HepG2 (cell line): ENCODE data around the gene ADGRG6. TPM values are rescaled to one million over a fixed set of nuclear protein-coding genes. Genes with fewer than 3 reads are reported as not detected.

Experiments
- FOXA3 ChIP-seq: IDR thresholded peaks from 2 replicates; pipeline ENCODE4 v1.6.1; 2016; ENCODE audit warnings: missing genetic modification reagents, missing compliant biosample characterization
- FOXP1 ChIP-seq, 2 experiments: fragments of 450-650 bp in 1 of 2; IDR thresholded peaks; 2 replicates each; pipeline ENCODE4 v1.6.1; 2017 to 2018; ENCODE audit warnings: antibody characterized with exemption in 1 of 2
- IKZF1 ChIP-seq: fragments of 450-650 bp; IDR thresholded peaks from 2 replicates; pipeline ENCODE4 v1.7.1; 2016
- NFIC ChIP-seq: IDR thresholded peaks from 2 replicates; pipeline ENCODE4 v1.6.1; 2012; ENCODE audit warnings: mild to moderate bottlenecking, low read length, inconsistent platforms
- NRL ChIP-seq: sonication (generic); formaldehyde crosslinking; IDR thresholded peaks from 2 replicates; pipeline ENCODE4 v1.5.0; 2020; ENCODE audit warnings: missing genetic modification reagents, mild to moderate bottlenecking, moderate library complexity, borderline replicate concordance
- RELA ChIP-seq: sonication (generic); formaldehyde crosslinking; IDR thresholded peaks from 2 replicates; pipeline ENCODE4 v1.4.0; 2020; ENCODE audit warnings: missing genetic modification reagents
- RXRB ChIP-seq: IDR thresholded peaks from 2 replicates; pipeline ENCODE4 v1.6.1; 2016; ENCODE audit warnings: borderline replicate concordance, missing genetic modification reagents, missing compliant biosample characterization
- SAFB2 ChIP-seq: sonication (generic); formaldehyde crosslinking; IDR thresholded peaks from 2 replicates; pipeline ENCODE4 v1.5.1; 2020; ENCODE audit warnings: missing genetic modification reagents, low read depth, mild to moderate bottlenecking, borderline replicate concordance
- TOPORS ChIP-seq: sonication (generic); formaldehyde crosslinking; IDR thresholded peaks from 2 replicates; pipeline ENCODE4 v1.8.0; 2023; ENCODE audit warnings: mild to moderate bottlenecking, missing genetic modification reagents
- ZNF224 ChIP-seq: sonication (generic); formaldehyde crosslinking; IDR thresholded peaks from 2 replicates; pipeline ENCODE4 v1.5.0; 2020; ENCODE audit warnings: mild to moderate bottlenecking, missing genetic modification reagents
- ZNF383 ChIP-seq: sonication (generic); formaldehyde crosslinking; IDR thresholded peaks from 2 replicates; pipeline ENCODE4 v1.4.0; 2020; ENCODE audit warnings: missing genetic modification reagents, mild to moderate bottlenecking, borderline replicate concordance
- ZNF672 ChIP-seq: sonication (generic); formaldehyde crosslinking; IDR thresholded peaks from 2 replicates; pipeline ENCODE4 v1.8.1; 2022; ENCODE audit warnings: missing genetic modification reagents
- polyA plus RNA-seq, 8 experiments: library from polyadenylated mRNA; depleted of rRNA in 3 of 8; stranded (reverse) in 7 of 8; unstranded in 1 of 8; fragments of >200 nt; fragmentation: Illumina TruSeq in 4 of 8; extraction: Trizol in 4 of 8; gene quantifications; 2 replicates each; pipeline versions ENCODE4 v1.2.1 to v1.2.3, GENCODE V29; 2011 to 2016; ENCODE audit warnings: low read depth in 4 of 8, missing spikeins in 1 of 8, mixed read lengths in 1 of 8; ENCODE audit not compliant: insufficient read depth in 1 of 8
- total RNA-seq, 5 experiments: library from RNA; depleted of rRNA; stranded (reverse); fragments of >200 nt; fragmentation: Illumina TruSeq; extraction: Trizol; gene quantifications; 2 replicates each; pipeline ENCODE4 v1.2.3, GENCODE V29; 2016; ENCODE audit warnings: low read depth in 1 of 5
- TF ChIP-seq, protein P1 (sequence below): sonication (generic); formaldehyde crosslinking; IDR thresholded peaks from 2 replicates; pipeline ENCODE4 v1.9.0; 2021; ENCODE audit warnings: missing genetic modification reagents, mild to moderate bottlenecking, borderline replicate concordance
- TF ChIP-seq, protein P2 (sequence below): sonication (generic); formaldehyde crosslinking; IDR thresholded peaks from 2 replicates; pipeline ENCODE4 v1.8.0; 2022; ENCODE audit warnings: mild to moderate bottlenecking, missing genetic modification reagents, moderate library complexity
- TF ChIP-seq, protein P3 (sequence below): sonication (generic); formaldehyde crosslinking; IDR thresholded peaks from 2 replicates; pipeline ENCODE4 v1.5.1; 2020; ENCODE audit warnings: mild to moderate bottlenecking, missing genetic modification reagents, moderate library complexity
- TF ChIP-seq, protein P4 (sequence below): sonication (generic); formaldehyde crosslinking; conservative IDR thresholded peaks from 2 replicates; pipeline ENCODE4 v1.4.0; 2020; ENCODE audit warnings: missing genetic modification reagents
- TF ChIP-seq, protein P5 (sequence below): sonication (generic); formaldehyde crosslinking; IDR thresholded peaks from 2 replicates; pipeline ENCODE4 v1.9.0; 2022; ENCODE audit warnings: missing genetic modification reagents, mild to moderate bottlenecking, borderline replicate concordance
- TF ChIP-seq, protein P6 (sequence below): sonication (generic); formaldehyde crosslinking; IDR thresholded peaks from 2 replicates; pipeline ENCODE4 v1.4.0; 2020; ENCODE audit warnings: mild to moderate bottlenecking, missing genetic modification reagents

The ADGRG6 gene
- total and polyA plus RNA-seq, 2 of the 13 experiments (the other 11 are each of a cell fraction or from before 2014, with no cell fraction given), result 129 to 249 TPM

DNA sequence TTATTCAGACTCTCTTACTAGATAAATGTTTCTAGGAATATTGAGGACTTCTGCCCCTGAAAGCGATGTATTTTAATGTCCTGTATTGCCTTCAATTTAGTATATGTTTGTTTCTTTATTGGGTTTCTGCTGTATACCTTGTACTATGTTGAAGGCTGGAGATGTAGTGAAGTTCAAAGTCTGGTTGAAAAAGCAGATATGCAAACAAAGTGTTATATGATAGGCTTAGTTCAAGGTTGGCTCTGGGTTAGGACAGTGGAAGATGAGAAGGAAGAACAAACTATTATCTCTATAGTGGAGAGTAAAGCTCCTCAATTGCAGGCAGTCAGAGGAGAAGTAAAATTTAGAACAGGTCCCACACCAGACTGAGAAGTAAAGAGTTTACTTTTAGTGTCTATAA lies 36.3 kb upstream of the ADGRG6 start (continued):
- TF ChIP-seq, protein P1, sequence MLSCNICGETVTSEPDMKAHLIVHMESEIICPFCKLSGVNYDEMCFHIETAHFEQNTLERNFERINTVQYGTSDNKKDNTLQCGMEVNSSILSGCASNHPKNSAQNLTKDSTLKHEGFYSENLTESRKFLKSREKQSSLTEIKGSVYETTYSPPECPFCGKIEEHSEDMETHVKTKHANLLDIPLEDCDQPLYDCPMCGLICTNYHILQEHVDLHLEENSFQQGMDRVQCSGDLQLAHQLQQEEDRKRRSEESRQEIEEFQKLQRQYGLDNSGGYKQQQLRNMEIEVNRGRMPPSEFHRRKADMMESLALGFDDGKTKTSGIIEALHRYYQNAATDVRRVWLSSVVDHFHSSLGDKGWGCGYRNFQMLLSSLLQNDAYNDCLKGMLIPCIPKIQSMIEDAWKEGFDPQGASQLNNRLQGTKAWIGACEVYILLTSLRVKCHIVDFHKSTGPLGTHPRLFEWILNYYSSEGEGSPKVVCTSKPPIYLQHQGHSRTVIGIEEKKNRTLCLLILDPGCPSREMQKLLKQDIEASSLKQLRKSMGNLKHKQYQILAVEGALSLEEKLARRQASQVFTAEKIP (CRISPR knock-in tag), result no peak
- no peak for TF ChIP-seq FOXP1 (IDR thresholded peaks at IDR 0.05)
- peak; percentile 84 for TF ChIP-seq FOXP1 (CRISPR knock-in tag; IDR thresholded peaks at IDR 0.05)
- no peak for TF ChIP-seq ZNF672
- TF ChIP-seq, protein P2, sequence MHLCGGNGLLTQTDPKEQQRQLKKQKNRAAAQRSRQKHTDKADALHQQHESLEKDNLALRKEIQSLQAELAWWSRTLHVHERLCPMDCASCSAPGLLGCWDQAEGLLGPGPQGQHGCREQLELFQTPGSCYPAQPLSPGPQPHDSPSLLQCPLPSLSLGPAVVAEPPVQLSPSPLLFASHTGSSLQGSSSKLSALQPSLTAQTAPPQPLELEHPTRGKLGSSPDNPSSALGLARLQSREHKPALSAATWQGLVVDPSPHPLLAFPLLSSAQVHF, result no peak
- no peak for TF ChIP-seq IKZF1
- TF ChIP-seq RXRB, result peak; percentile 95
- TF ChIP-seq SAFB2 (CRISPR knock-in tag), result no peak
- peak; percentile 78; the same call in 1 of the 2 replicates for TF ChIP-seq NFIC
- TF ChIP-seq FOXA3 (CRISPR knock-in tag), result peak; percentile 96
- TF ChIP-seq, protein P3, sequence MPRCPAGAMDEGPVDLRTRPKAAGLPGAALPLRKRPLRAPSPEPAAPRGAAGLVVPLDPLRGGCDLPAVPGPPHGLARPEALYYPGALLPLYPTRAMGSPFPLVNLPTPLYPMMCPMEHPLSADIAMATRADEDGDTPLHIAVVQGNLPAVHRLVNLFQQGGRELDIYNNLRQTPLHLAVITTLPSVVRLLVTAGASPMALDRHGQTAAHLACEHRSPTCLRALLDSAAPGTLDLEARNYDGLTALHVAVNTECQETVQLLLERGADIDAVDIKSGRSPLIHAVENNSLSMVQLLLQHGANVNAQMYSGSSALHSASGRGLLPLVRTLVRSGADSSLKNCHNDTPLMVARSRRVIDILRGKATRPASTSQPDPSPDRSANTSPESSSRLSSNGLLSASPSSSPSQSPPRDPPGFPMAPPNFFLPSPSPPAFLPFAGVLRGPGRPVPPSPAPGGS (CRISPR knock-in tag), result no peak
- TF ChIP-seq, protein P4, sequence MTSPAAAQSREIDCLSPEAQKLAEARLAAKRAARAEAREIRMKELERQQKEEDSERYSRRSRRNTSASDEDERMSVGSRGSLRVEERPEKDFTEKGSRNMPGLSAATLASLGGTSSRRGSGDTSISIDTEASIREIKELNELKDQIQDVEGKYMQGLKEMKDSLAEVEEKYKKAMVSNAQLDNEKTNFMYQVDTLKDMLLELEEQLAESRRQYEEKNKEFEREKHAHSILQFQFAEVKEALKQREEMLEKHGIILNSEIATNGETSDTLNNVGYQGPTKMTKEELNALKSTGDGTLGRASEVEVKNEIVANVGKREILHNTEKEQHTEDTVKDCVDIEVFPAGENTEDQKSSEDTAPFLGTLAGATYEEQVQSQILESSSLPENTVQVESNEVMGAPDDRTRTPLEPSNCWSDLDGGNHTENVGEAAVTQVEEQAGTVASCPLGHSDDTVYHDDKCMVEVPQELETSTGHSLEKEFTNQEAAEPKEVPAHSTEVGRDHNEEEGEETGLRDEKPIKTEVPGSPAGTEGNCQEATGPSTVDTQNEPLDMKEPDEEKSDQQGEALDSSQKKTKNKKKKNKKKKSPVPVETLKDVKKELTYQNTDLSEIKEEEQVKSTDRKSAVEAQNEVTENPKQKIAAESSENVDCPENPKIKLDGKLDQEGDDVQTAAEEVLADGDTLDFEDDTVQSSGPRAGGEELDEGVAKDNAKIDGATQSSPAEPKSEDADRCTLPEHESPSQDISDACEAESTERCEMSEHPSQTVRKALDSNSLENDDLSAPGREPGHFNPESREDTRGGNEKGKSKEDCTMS (CRISPR knock-in tag), result no peak
- TF ChIP-seq NRL (CRISPR knock-in tag), result no peak
- TF ChIP-seq ZNF224, result no peak
- TF ChIP-seq RELA (CRISPR knock-in tag), result no peak
- TF ChIP-seq, protein P5, sequence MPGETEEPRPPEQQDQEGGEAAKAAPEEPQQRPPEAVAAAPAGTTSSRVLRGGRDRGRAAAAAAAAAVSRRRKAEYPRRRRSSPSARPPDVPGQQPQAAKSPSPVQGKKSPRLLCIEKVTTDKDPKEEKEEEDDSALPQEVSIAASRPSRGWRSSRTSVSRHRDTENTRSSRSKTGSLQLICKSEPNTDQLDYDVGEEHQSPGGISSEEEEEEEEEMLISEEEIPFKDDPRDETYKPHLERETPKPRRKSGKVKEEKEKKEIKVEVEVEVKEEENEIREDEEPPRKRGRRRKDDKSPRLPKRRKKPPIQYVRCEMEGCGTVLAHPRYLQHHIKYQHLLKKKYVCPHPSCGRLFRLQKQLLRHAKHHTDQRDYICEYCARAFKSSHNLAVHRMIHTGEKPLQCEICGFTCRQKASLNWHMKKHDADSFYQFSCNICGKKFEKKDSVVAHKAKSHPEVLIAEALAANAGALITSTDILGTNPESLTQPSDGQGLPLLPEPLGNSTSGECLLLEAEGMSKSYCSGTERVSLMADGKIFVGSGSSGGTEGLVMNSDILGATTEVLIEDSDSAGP (CRISPR knock-in tag), result no peak
- no peak for TF ChIP-seq TOPORS
- TF ChIP-seq, protein P6, sequence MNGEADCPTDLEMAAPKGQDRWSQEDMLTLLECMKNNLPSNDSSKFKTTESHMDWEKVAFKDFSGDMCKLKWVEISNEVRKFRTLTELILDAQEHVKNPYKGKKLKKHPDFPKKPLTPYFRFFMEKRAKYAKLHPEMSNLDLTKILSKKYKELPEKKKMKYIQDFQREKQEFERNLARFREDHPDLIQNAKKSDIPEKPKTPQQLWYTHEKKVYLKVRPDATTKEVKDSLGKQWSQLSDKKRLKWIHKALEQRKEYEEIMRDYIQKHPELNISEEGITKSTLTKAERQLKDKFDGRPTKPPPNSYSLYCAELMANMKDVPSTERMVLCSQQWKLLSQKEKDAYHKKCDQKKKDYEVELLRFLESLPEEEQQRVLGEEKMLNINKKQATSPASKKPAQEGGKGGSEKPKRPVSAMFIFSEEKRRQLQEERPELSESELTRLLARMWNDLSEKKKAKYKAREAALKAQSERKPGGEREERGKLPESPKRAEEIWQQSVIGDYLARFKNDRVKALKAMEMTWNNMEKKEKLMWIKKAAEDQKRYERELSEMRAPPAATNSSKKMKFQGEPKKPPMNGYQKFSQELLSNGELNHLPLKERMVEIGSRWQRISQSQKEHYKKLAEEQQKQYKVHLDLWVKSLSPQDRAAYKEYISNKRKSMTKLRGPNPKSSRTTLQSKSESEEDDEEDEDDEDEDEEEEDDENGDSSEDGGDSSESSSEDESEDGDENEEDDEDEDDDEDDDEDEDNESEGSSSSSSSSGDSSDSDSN (CRISPR knock-in tag), result no peak
- TF ChIP-seq ZNF383 (CRISPR knock-in tag), result no peak
